Activated naive CD4-positive, alpha-beta T cell treated with anti-CD3 and anti-CD28 coated beads, Interleukin-2, amount 10 ng/mL, durations not matched to agents 7 days and 5 days (primary cell): ENCODE measurements around the gene TMEM8B.

Source experiments
- CTCF ChIA-PET: fragments of 350-600 bp; sonication (Branson Sonifier 250); formaldehyde crosslinking; loops from one replicate; lab custom pipeline; 2021; ENCODE audit warnings: antibody characterized with exemption; lab: Charles Lee
- DNase-seq: peaks from one replicate; pipeline ENCODE4 v3.0.0-alpha.2; 2020
- H3K27ac Mint-ChIP-seq: one replicate; pipeline ENCODE4 v1.8.0; 2021; ENCODE audit warnings: mild to moderate bottlenecking, moderate library complexity, mixed read lengths
- H3K27me3 Mint-ChIP-seq: one replicate; pipeline ENCODE4 v1.8.0; 2021; ENCODE audit warnings: mild to moderate bottlenecking, mixed read lengths
- H3K36me3 Mint-ChIP-seq: one replicate; pipeline ENCODE4 v1.8.0; 2021; ENCODE audit warnings: mixed read lengths
- H3K4me1 Mint-ChIP-seq: one replicate; pipeline ENCODE4 v1.8.0; 2021; ENCODE audit warnings: mixed read lengths
- H3K4me3 Mint-ChIP-seq: one replicate; pipeline ENCODE4 v1.8.0; 2021; ENCODE audit warnings: mild to moderate bottlenecking, moderate library complexity, mixed read lengths
- H3K9me3 Mint-ChIP-seq: one replicate; pipeline ENCODE4 v1.8.0; 2021; ENCODE audit warnings: mixed read lengths

Gene TMEM8B

GRCh38 chr9:35839926-35840325, 10.9 kb downstream of the TMEM8B start:
- H3K4me1 Mint-ChIP-seq, result peaks cover 10% of the 10 kb centered on the region
- no peak for DNase-seq
- peaks cover 15% of the 10 kb centered on the region for H3K27me3 Mint-ChIP-seq
- H3K27ac Mint-ChIP-seq, result no peak overlapping the region
- no peak overlapping the region for H3K4me3 Mint-ChIP-seq
- no peaks in the 10 kb centered on the region for H3K36me3 Mint-ChIP-seq
- no peaks in the 10 kb centered on the region for H3K9me3 Mint-ChIP-seq
- CTCF ChIA-PET, result interaction anchor here (1.4 kb wide), 1 partner anchor 50 kb away, joined by 3 read pairs; no protein-coding TSS in a partner anchor

GRCh38 chr9:35840881-35841644, 12.0 kb downstream of the TMEM8B start:
- peaks cover 18% of the 10 kb centered on the region for H3K27me3 Mint-ChIP-seq
- H3K9me3 Mint-ChIP-seq, result no peaks in the 10 kb centered on the region
- H3K4me1 Mint-ChIP-seq, result peaks cover 21% of the 10 kb centered on the region
- DNase-seq, result no peak
- CTCF ChIA-PET, result interaction anchor here (1.0 to 1.7 kb wide), 2 partner anchors 15 to 41 kb away, joined by 3 to 5 read pairs; no protein-coding TSS in a partner anchor
- no peaks in the 10 kb centered on the region for H3K36me3 Mint-ChIP-seq
- H3K4me3 Mint-ChIP-seq, result no peak overlapping the region
- H3K27ac Mint-ChIP-seq, result no peak overlapping the region

- H3K4me1 Mint-ChIP-seq, result peaks cover 21% of the 10 kb centered on the region
- H3K27ac Mint-ChIP-seq, result no peak overlapping the region
- DNase-seq, result no peak
- no peaks in the 10 kb centered on the region for H3K9me3 Mint-ChIP-seq
- CTCF ChIA-PET, result interaction anchor here (0.6 to 1.7 kb wide), 5 partner anchors 13 to 166 kb away, joined by 3 to 5 read pairs (median 3); partner anchors contain the start of gene FAM221B
- H3K36me3 Mint-ChIP-seq, result no peaks in the 10 kb centered on the region
- H3K27me3 Mint-ChIP-seq, result peaks cover 18% of the 10 kb centered on the region
- H3K4me3 Mint-ChIP-seq, result no peak overlapping the region
Measured at GRCh38 chr9:35841645-35841900, 12.5 kb downstream of the TMEM8B start.

GRCh38 chr9:35842020-35842745, 13.2 kb downstream of the TMEM8B start:
- H3K36me3 Mint-ChIP-seq, result no peaks in the 10 kb centered on the region

GRCh38 chr9:35842795-35843194, 13.8 kb downstream of the TMEM8B start:
- CTCF ChIA-PET, result interaction anchor here (1.1 to 4.7 kb wide), 3 partner anchors 8 to 17 kb away, joined by 3 to 16 read pairs (median 5); partner anchors contain the start of gene FAM221B
- Mint-ChIP-seq H3K27ac (no peak overlapping the region), H3K27me3 (peaks cover 13% of the 10 kb centered on the region), H3K9me3 (no peaks in the 10 kb centered on the region), H3K36me3 (no peaks in the 10 kb centered on the region), H3K4me3 (no peak overlapping the region), H3K4me1 (peaks cover 25% of the 10 kb centered on the region)
- DNase-seq, result no peak

More at GRCh38 chr9:35842020-35842745, 13.2 kb downstream of the TMEM8B start:
- peaks cover 25% of the 10 kb centered on the region for H3K4me1 Mint-ChIP-seq
- H3K27me3 Mint-ChIP-seq, result peaks cover 16% of the 10 kb centered on the region
- no peak overlapping the region for H3K4me3 Mint-ChIP-seq
- CTCF ChIA-PET, result interaction anchor here (0.6 to 1.7 kb wide), 5 partner anchors 14 to 166 kb away, joined by 3 to 5 read pairs (median 3); partner anchors contain the start of gene FAM221B
- DNase-seq, result no peak
- H3K27ac Mint-ChIP-seq, result no peak overlapping the region
- no peaks in the 10 kb centered on the region for H3K9me3 Mint-ChIP-seq

- peaks cover 25% of the 10 kb centered on the region for H3K4me1 Mint-ChIP-seq
- CTCF ChIA-PET, result interaction anchor here (1.1 to 4.7 kb wide), 5 partner anchors 10 to 49 kb away, joined by 3 to 16 read pairs (median 4); partner anchors contain the start of gene HINT2
- DNase-seq, result peak; percentile 31
- no peaks in the 10 kb centered on the region for H3K36me3 Mint-ChIP-seq
- no peak overlapping the region for H3K4me3 Mint-ChIP-seq
- peaks cover 9% of the 10 kb centered on the region for H3K27me3 Mint-ChIP-seq
- no peaks in the 10 kb centered on the region for H3K9me3 Mint-ChIP-seq
- H3K27ac Mint-ChIP-seq, result no peak overlapping the region
Measured at GRCh38 chr9:35844628-35845270, 15.7 kb downstream of the TMEM8B start.

- H3K36me3 Mint-ChIP-seq, result no peaks in the 10 kb centered on the region
- no peak overlapping the region for H3K4me3 Mint-ChIP-seq
- CTCF ChIA-PET, result interaction anchor here (0.6 to 4.7 kb wide), 6 partner anchors 11 to 390 kb away, joined by 3 to 16 read pairs (median 4); partner anchors contain the start of gene HINT2
- H3K27me3 Mint-ChIP-seq, result peaks cover 6% of the 10 kb centered on the region
- peak overlapping the region; percentile 26 for H3K27ac Mint-ChIP-seq
- peaks cover 25% of the 10 kb centered on the region for H3K4me1 Mint-ChIP-seq
- no peaks in the 10 kb centered on the region for H3K9me3 Mint-ChIP-seq
- no peak for DNase-seq
Measured at GRCh38 chr9:35845824-35846771, 17.1 kb downstream of the TMEM8B start.

GRCh38 chr9:35847792-35848572, 19.0 kb downstream of the TMEM8B start:
- DNase-seq, result no peak
- peaks cover 11% of the 10 kb centered on the region for H3K27me3 Mint-ChIP-seq
- CTCF ChIA-PET, result interaction anchor here (1.4 kb wide), 2 partner anchors 10 to 22 kb away, joined by 4 read pairs; no protein-coding TSS in a partner anchor
- H3K4me3 Mint-ChIP-seq, result no peak overlapping the region
- no peaks in the 10 kb centered on the region for H3K9me3 Mint-ChIP-seq
- H3K36me3 Mint-ChIP-seq, result no peaks in the 10 kb centered on the region
- no peak overlapping the region for H3K27ac Mint-ChIP-seq
- H3K4me1 Mint-ChIP-seq, result peaks cover 25% of the 10 kb centered on the region

- CTCF ChIA-PET, result interaction anchor here (1.1 kb wide), 1 partner anchor 62 kb away, joined by 3 read pairs; no protein-coding TSS in a partner anchor
- H3K4me1 Mint-ChIP-seq, result no peaks in the 10 kb centered on the region
- DNase-seq, result no peak
- H3K9me3 Mint-ChIP-seq, result no peaks in the 10 kb centered on the region
- H3K27ac Mint-ChIP-seq, result no peak overlapping the region
- no peak overlapping the region for H3K4me3 Mint-ChIP-seq
- H3K36me3 Mint-ChIP-seq, result no peaks in the 10 kb centered on the region
- H3K27me3 Mint-ChIP-seq, result peaks cover 15% of the 10 kb centered on the region
Measured at GRCh38 chr9:35852267-35852815, 23.3 kb downstream of the TMEM8B start.

- no peak overlapping the region for H3K27ac Mint-ChIP-seq
- peaks cover 20% of the 10 kb centered on the region for H3K27me3 Mint-ChIP-seq
- no peaks in the 10 kb centered on the region for H3K4me1 Mint-ChIP-seq
- no peaks in the 10 kb centered on the region for H3K36me3 Mint-ChIP-seq
- no peak overlapping the region for H3K4me3 Mint-ChIP-seq
- no peaks in the 10 kb centered on the region for H3K9me3 Mint-ChIP-seq
- CTCF ChIA-PET, result interaction anchor here (1.1 kb wide), 1 partner anchor 63 kb away, joined by 3 read pairs; no protein-coding TSS in a partner anchor
- no peak for DNase-seq
Measured at GRCh38 chr9:35852876-35853865, 24.1 kb downstream of the TMEM8B start.

GRCh38 chr9:35854091-35854762, 25.2 kb downstream of the TMEM8B start:
- no peak overlapping the region for H3K4me3 Mint-ChIP-seq
- H3K27ac Mint-ChIP-seq, result no peak overlapping the region
- peaks cover 7% of the 10 kb centered on the region for H3K4me1 Mint-ChIP-seq
- peaks cover 29% of the 10 kb centered on the region for H3K27me3 Mint-ChIP-seq
- H3K9me3 Mint-ChIP-seq, result no peaks in the 10 kb centered on the region
- no peaks in the 10 kb centered on the region for H3K36me3 Mint-ChIP-seq
- no peak for DNase-seq
- CTCF ChIA-PET, result interaction anchor here (1.6 kb wide), 1 partner anchor 28 kb away, joined by 3 read pairs; no protein-coding TSS in a partner anchor
